Stimulated activated CD8-positive, alpha-beta memory T cell treated with anti-CD3 and anti-CD28 coated beads, Interleukin-4, amount 100 ng/mL, for 4 hours (primary cell): ENCODE results near the gene ANKRD50.
A peak's percentile ranks its signal among the peaks of the same experiment; 100 is the strongest.

ENCODE experiments used
- DNase-seq, 2 donors: peaks; one replicate each; pipeline ENCODE4 v3.0.0-alpha.2; 2020; ENCODE audit warnings: low read depth in 2 of 2, low spot score in 1 of 2

The ANKRD50 gene

GRCh38 chr4:124712372-124713184, at the start of gene ANKRD50:
ANKRD50 (minus strand) TSS chr4:124712732; CDS start chr4:124710511, 2,221 bp downstream.
- DNase-seq: peak in 1 of 2 donors; percentile 27

- no peak for DNase-seq
These were observed 44.6 kb upstream of the ANKRD50 start for GRCh38 chr4:124757126-124757525.

- no peak for DNase-seq
These were observed 42.1 kb upstream of the ANKRD50 start for GRCh38 chr4:124754681-124755080.

- DNase-seq: no peak
These were observed 41.5 kb upstream of the ANKRD50 start for GRCh38 chr4:124753941-124754581.

GRCh38 chr4:124749421-124749820, 36.9 kb upstream of the ANKRD50 start:
- no peak for DNase-seq

GRCh38 chr4:124748965-124749364, 36.4 kb upstream of the ANKRD50 start:
- no peak for DNase-seq

GRCh38 chr4:124745985-124746801, 33.7 kb upstream of the ANKRD50 start:
- DNase-seq: no peak

- DNase-seq: no peak
These were observed 31.2 kb upstream of the ANKRD50 start for GRCh38 chr4:124743711-124744110.

- DNase-seq: no peak
These were observed 28.0 kb upstream of the ANKRD50 start for GRCh38 chr4:124740501-124740900.

GRCh38 chr4:124738994-124739393, 26.5 kb upstream of the ANKRD50 start:
- DNase-seq: no peak

- no peak for DNase-seq
These were observed 25.1 kb upstream of the ANKRD50 start for GRCh38 chr4:124737619-124738018.

GRCh38 chr4:124736526-124736925, 24.0 kb upstream of the ANKRD50 start:
- DNase-seq: no peak

- DNase-seq: no peak
These were observed 14.9 kb upstream of the ANKRD50 start for GRCh38 chr4:124727331-124727890.

GRCh38 chr4:124726269-124726668, 13.7 kb upstream of the ANKRD50 start:
- DNase-seq: no peak

- no peak for DNase-seq
These were observed 9.5 kb upstream of the ANKRD50 start for GRCh38 chr4:124722071-124722470.

- DNase-seq: no peak
These were observed 4.6 kb upstream of the ANKRD50 start for GRCh38 chr4:124717101-124717500.

- DNase-seq: no peak
These were observed 657 bp upstream of the ANKRD50 start for GRCh38 chr4:124713185-124713592.

- no peak for DNase-seq
These were observed 811 bp downstream of the ANKRD50 start for GRCh38 chr4:124711471-124712371.

GRCh38 chr4:124710911-124711310, 1.6 kb downstream of the ANKRD50 start:
- no peak for DNase-seq

GRCh38 chr4:124710015-124710741, 2.4 kb downstream of the ANKRD50 start:
- DNase-seq: no peak
